Heart left ventricle (tissue), 16 donors: Measurements from ENCODE around the gene BET1L. TPM values are rescaled to one million over a fixed set of nuclear protein-coding genes. Genes with fewer than 3 reads are reported as not detected.

ENCODE experiments used
- ATAC-seq, 4 donors: fragments of 200-7000 bp; cut with Tn5 transposase; one replicate each; pipeline ENCODE4 v1.9.1; 2020 to 2022; ENCODE audit warnings: moderate library complexity in 4 of 4, mild to moderate bottlenecking in 3 of 4, moderate number of reproducible peaks in 1 of 4
- DNase-seq, 5 donors: peaks; one replicate each; pipeline ENCODE4 v3.0.0-alpha.2; 2020
- H3K27ac ChIP-seq, 12 donors: fragments of 200-600 bp; sonication (generic) in 4 of 12; one replicate each; pipeline versions ENCODE4 v1.5.0 to v1.8.0; 2016 to 2022; ENCODE audit warnings: mild to moderate bottlenecking in 2 of 12
- H3K27me3 ChIP-seq, 9 donors: fragments of 200-600 bp; sonication (generic) in 2 of 9; one replicate each; pipeline versions ENCODE4 v1.5.1 to v1.8.0; 2016 to 2022; ENCODE audit warnings: mild to moderate bottlenecking in 3 of 9
- H3K36me3 ChIP-seq, 9 donors: fragments of 200-600 bp; sonication (generic) in 2 of 9; one replicate each; pipeline versions ENCODE4 v1.5.0 to v1.8.0; 2018 to 2022; ENCODE audit warnings: mild to moderate bottlenecking in 2 of 9
- H3K4me1 ChIP-seq, 12 donors: fragments of 200-600 bp; sonication (generic) in 4 of 12; one replicate each; pipeline versions ENCODE4 v1.5.0 to v1.8.0; 2016 to 2022; ENCODE audit warnings: mild to moderate bottlenecking in 3 of 12
- H3K4me3 ChIP-seq, 12 donors: fragments of 200-600 bp; sonication (generic) in 4 of 12; one replicate each; pipeline versions ENCODE4 v1.5.0 to v1.8.0; 2017 to 2022; ENCODE audit warnings: mild to moderate bottlenecking in 9 of 12, moderate library complexity in 4 of 12
- H3K9me3 ChIP-seq, 12 donors: fragments of 200-600 bp; sonication (generic) in 4 of 12; one replicate each; pipeline versions ENCODE4 v1.5.0 to v1.8.0; 2016 to 2022; ENCODE audit warnings: mild to moderate bottlenecking in 1 of 12
- POLR2A ChIP-seq, 2 donors: fragments of 450-650 bp; IDR thresholded peaks; one replicate each; pipeline ENCODE4 v1.6.1; 2017; ENCODE audit warnings: antibody characterized with exemption in 2 of 2, mild to moderate bottlenecking in 2 of 2, moderate library complexity in 2 of 2
- WGBS, 4 donors: extraction: QIAGEN DNeasy Blood & Tissue Kit in 2 of 4; methylation state at CpG; one replicate each; pipeline versions ENCODE4 v1.1.5 to v1.1.7; 2013 to 2018; 5-methylcytosine and 5-hydroxymethylcytosine counted together
- intact Hi-C, 10 donors: fragments of 100-400 bp; cut with DNase I; formaldehyde crosslinking; loops; one replicate each; pipeline versions ENCODE4 v1.11.1 to v1.14.2; 2022
- polyA plus RNA-seq, 2 donors: library from polyadenylated mRNA; stranded (reverse); fragments of 200-250 nt; gene quantifications; one replicate each; pipeline ENCODE4 v1.2.3, GENCODE V29; 2013
- total RNA-seq, 9 donors: library from RNA; depleted of rRNA in 2 of 9; stranded (reverse); fragments of >200 nt in 2 of 9; fragmentation: NEBNext Ultra II Directional in 3 of 9; extraction: Animal tissue kit (Norgen Biotek cat#: 25700) in 3 of 9; gene quantifications; one replicate each; pipeline versions ENCODE4 v1.1.0 to v1.2.4, GENCODE V29; 2016 to 2023
- TF ChIP-seq, protein P1 (sequence below), 12 donors: fragments of 200-600 bp; sonication (generic) in 4 of 12; IDR thresholded peaks; one replicate each; pipeline versions ENCODE4 v1.5.0 to v1.8.0; 2018 to 2022; ENCODE audit warnings: antibody characterized with exemption in 12 of 12, mild to moderate bottlenecking in 5 of 12
- donor health status: ischemic (EF 13 %, LVEDD 7.1; RV severe dilation, severe dysfunction).
- donor health status: healthy with polysubstance abuse.
- donor health status: DM: no; HTN: yes; CAD: no.
- donor health status: DM: no; HTN: no; CAD: no.
- donor health status: ischemic (EF 25% LVEDD 6.9; RV normal size, moderate dysfunction).
- donor health status: ischemic (EF 25% LVEDD 5.7; RV mildly dilated, moderate dysfunction).
- donor health status: healthy.
- donor health status: DM: yes; HTN: yes; CAD: no.
- donor health status: ischemic (EF 35%, LVEDD 5.7; RV mildly dilated, moderate dysfunction).
- donor health status: nonischemic (EF 11% LVEDD 7.7; RV severe dilation, severe dysfunction).
- donor health status: DM: yes; HTN: yes; CAD: no.
- donor health status: PGD.
- donor health status: ischemic (EF 29% LVEDD 5.4; RV normal size, mild dysfunction).
- donor health status: nonischemic (EF 23%, LVEDD 6.1; RV moderate dilation, normal function).

Gene BET1L
- total and polyA plus RNA-seq, 11 donors, result 12.9 to 32.2 (median 20.9) TPM

DNA sequence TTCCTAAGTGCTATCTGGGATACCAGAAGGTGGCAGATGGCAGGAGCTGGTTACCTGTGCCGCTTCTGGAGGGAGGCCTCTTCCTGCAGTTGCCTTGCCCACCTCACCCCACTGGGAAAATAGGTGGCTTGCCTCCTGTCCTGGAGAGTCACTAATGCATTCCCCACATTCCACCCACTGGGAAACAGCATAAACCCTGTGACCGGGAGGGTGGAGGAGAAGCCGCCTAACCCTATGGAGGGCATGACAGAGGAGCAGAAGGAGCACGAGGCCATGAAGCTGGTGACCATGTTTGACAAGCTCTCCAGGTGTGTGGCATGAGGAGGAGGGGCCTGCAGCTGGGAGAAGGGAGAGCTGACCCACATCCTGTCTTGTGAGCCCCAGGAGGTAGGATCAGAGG lies 5.9 kb upstream of the BET1L start:
- TF ChIP-seq POLR2A (IDR thresholded peaks at IDR 0.05), result no peak
- TF ChIP-seq, protein P1, sequence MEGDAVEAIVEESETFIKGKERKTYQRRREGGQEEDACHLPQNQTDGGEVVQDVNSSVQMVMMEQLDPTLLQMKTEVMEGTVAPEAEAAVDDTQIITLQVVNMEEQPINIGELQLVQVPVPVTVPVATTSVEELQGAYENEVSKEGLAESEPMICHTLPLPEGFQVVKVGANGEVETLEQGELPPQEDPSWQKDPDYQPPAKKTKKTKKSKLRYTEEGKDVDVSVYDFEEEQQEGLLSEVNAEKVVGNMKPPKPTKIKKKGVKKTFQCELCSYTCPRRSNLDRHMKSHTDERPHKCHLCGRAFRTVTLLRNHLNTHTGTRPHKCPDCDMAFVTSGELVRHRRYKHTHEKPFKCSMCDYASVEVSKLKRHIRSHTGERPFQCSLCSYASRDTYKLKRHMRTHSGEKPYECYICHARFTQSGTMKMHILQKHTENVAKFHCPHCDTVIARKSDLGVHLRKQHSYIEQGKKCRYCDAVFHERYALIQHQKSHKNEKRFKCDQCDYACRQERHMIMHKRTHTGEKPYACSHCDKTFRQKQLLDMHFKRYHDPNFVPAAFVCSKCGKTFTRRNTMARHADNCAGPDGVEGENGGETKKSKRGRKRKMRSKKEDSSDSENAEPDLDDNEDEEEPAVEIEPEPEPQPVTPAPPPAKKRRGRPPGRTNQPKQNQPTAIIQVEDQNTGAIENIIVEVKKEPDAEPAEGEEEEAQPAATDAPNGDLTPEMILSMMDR (IDR thresholded peaks at IDR 0.05), result no peak
- Histone ChIP-seq H3K4me3 (no peak overlapping the region), H3K27me3 (no peaks in the 10 kb centered on the region), H3K36me3 (peaks cover 0 to 82% (median 74%) of the 10 kb centered on the region in 9 donors), H3K9me3 (no peaks in the 10 kb centered on the region), H3K4me1 (peaks cover 8 to 24% (median 18%) of the 10 kb centered on the region in 12 donors), H3K27ac (no peak overlapping the region)
- WGBS, 4 donors, result 80 to 90% (median 85%) methylated on average over 4 of the region's 4 CpGs
- DNase-seq, result no peak
- intact Hi-C loops, result loop anchor here in 1 of 10 donors (10.0 kb wide), 1 partner anchor 152 kb away; the partner anchor contains the start of gene B4GALNT4
- no peak for ATAC-seq

DNA sequence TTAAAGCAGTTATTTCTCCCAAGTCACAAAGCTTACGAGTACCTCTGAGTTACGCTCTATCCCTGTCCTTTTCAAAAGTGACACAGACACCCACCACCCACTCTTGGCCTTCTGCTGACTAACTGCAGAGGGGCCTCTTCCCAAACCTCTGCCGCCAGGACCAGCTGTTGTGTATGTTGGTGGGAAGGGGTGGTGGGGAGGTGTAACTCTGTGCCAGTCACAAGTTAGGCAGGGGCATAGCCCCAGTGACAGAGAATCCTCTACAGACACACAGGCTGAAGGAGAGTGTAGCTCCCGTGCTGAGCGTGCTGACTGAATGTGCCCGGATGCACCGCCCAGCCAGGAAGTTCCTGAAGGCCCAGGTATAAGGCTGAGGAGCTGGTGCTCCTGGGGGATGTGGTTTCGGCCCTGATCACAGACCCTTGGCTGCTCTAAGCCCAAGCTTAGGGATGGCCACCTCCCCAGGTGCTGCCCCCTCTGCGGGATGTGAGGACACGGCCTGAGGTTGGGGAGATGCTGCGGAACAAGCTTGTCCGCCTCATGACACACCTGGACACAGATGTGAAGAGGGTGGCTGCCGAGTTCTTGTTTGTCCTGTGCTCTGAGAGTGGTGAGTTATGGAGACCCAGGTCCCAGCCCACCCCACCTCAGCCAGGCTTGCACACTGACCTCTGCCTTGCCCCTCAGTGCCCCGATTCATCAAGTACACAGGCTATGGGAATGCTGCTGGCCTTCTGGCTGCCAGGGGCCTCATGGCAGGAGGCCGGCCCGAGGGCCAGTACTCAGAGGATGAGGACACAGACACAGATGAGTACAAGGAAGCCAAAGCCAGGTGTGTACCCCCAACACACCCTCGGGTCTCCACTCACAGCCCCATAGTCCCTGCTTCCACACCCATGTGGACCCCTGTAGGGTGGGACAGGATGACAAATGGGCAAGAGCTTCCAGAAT lies 5.2 kb upstream of the BET1L start:
- DNase-seq (no peak), ATAC-seq (no peak)
- Histone ChIP-seq H3K4me3 (no peak overlapping the region), H3K4me1 (peaks cover 8 to 24% (median 18%) of the 10 kb centered on the region in 12 donors), H3K27me3 (no peaks in the 10 kb centered on the region), H3K36me3 (peaks cover 0 to 77% (median 74%) of the 10 kb centered on the region in 9 donors), H3K27ac (no peak overlapping the region), H3K9me3 (no peaks in the 10 kb centered on the region)
- intact Hi-C loops, result loop anchor here in 1 of 10 donors (10.0 kb wide), 1 partner anchor 152 kb away; the partner anchor contains the start of gene B4GALNT4
- WGBS, 4 donors, result 92 to 94% (median 93%) methylated on average over 9 to 17 of the region's 17 CpGs
- TF ChIP-seq, protein P1 (IDR thresholded peaks at IDR 0.05), result no peak
- no peak for TF ChIP-seq POLR2A (IDR thresholded peaks at IDR 0.05)

DNA sequence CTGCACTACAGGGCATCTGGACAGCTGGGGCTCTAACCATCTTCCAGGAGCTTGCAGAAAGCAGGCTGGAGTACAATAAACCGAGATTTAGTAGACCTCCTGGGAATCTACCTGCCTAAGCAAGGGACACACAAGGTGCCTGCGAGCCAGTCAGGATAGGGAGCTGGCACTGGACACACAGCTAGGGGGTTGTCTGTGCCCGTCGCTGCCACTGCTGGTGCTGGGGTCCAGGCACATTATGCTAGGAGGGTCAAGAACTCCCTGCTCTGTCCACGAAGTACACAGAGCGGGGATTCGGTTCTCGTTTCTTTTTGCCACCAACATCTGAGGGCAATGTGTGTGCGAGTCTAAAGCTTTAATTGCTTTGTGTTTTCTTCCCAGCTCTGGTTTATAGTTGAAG lies 4.5 kb upstream of the BET1L start:
- no peak for ATAC-seq
- Histone ChIP-seq H3K27ac (no peak overlapping the region), H3K9me3 (no peaks in the 10 kb centered on the region), H3K4me1 (peaks cover 8 to 27% (median 18%) of the 10 kb centered on the region in 12 donors), H3K27me3 (no peaks in the 10 kb centered on the region), H3K4me3 (no peak overlapping the region), H3K36me3 (peaks cover 0 to 76% (median 73%) of the 10 kb centered on the region in 9 donors)
- intact Hi-C loops, result loop anchor here in 2 of 10 donors (2.0 to 10.0 kb wide), 2 partner anchors 23 to 153 kb away; partner anchors contain the start of gene B4GALNT4 (in 1 of the 2)
- TF ChIP-seq, protein P1 (IDR thresholded peaks at IDR 0.05), result no peak
- no peak for TF ChIP-seq POLR2A (IDR thresholded peaks at IDR 0.05)
- no peak for DNase-seq
- WGBS, 4 donors, result 88 to 95% (median 93%) methylated on average over 9 of the region's 9 CpGs

DNA sequence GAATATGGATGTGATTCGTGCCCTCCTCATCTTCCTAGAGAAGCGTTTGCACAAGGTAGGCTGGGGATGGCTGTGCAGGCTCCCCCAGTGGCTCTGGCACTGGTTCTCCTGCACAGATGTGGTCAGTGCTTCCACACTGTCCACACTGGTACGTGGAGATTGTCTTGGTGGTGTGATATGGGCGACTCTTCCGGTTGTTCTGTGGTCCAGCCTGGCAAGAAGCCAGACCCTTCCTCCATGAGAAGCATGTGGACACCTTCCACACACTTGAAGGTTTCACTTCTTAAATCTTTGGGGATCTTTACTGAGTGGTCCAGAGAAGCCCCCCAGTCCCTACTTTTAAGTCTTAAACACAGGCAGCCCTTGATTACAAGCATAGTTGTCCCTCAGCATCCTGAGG lies 4.1 kb upstream of the BET1L start:
- Histone ChIP-seq H3K4me3 (no peak overlapping the region), H3K9me3 (no peaks in the 10 kb centered on the region), H3K4me1 (peaks cover 8 to 31% (median 21%) of the 10 kb centered on the region in 12 donors), H3K36me3 (peaks cover 0 to 71% (median 68%) of the 10 kb centered on the region in 9 donors), H3K27me3 (no peaks in the 10 kb centered on the region), H3K27ac (no peak overlapping the region)
- 65 to 80% (median 73%) methylated on average over 5 of the region's 5 CpGs for WGBS, 4 donors
- intact Hi-C loops, result loop anchor here in 2 of 10 donors (2.0 to 10.0 kb wide), 2 partner anchors 24 to 154 kb away; partner anchors contain the start of gene B4GALNT4 (in 1 of the 2)
- TF ChIP-seq POLR2A (IDR thresholded peaks at IDR 0.05), result no peak
- TF ChIP-seq, protein P1 (IDR thresholded peaks at IDR 0.05), result no peak
- no peak for ATAC-seq
- no peak for DNase-seq
